ENCODE results near the gene SP1.
"Not testable (repeated sequence)": the region's sequence is repeated elsewhere in the genome, so short reads cannot be mapped to it uniquely, and the experiment has no call there.

DNA sequence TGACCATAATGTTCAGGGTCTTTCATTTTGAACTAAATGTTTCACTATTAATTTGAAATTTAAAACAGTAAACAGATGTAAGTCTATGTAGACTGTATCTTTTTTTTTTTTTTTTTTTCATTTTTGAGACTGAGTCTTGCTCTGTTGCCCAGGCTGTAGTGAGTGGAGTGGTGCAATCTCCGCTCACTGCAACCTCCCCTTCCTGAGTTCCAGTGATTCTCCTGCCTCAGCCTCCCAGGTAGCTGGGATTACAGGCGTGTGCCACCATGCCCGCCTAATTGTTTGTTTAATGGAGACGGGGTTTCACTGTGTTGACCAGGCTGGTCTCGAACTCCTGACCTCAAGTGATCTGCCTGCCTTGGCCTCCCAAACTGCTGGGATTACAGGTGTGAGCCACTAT is 6.4 kb downstream of the SP1 start:
- not testable (repeated sequence) for TF ChIP-seq EZH2 (IDR thresholded peaks at IDR 0.05; ENCODE audit: borderline replicate concordance, low read length); CTCF (IDR thresholded peaks at IDR 0.05; ENCODE audit: low read length)
